Epithelial cell of proximal tubule (primary cell): ENCODE measurements around the gene AEN. TPM values are rescaled to one million over a fixed set of nuclear protein-coding genes. Genes with fewer than 3 reads are reported as not detected.

Source experiments
- DNase-seq: peaks from one replicate; pipeline ENCODE4 v3.0.0-alpha.2; 2011; ENCODE audit warnings: low read depth
- H3K4me3 ChIP-seq: 2 replicates; pipeline ENCODE4 v1.5.1; 2011; ENCODE audit warnings: low read depth, mild to moderate bottlenecking, low read length
- total RNA-seq: library from RNA; depleted of rRNA; stranded (reverse); fragments of >200 nt; gene quantifications from 2 replicates; pipeline ENCODE4 v1.2.3, GENCODE V29; 2015
- TF ChIP-seq, protein P1 (sequence below): conservative IDR thresholded peaks from 2 replicates; pipeline ENCODE4 v1.5.1; 2012; ENCODE audit warnings: low read depth, mild to moderate bottlenecking, low read length

AEN gene
- total RNA-seq, 1 donor from 2014 or later = 58.8 TPM

DNA sequence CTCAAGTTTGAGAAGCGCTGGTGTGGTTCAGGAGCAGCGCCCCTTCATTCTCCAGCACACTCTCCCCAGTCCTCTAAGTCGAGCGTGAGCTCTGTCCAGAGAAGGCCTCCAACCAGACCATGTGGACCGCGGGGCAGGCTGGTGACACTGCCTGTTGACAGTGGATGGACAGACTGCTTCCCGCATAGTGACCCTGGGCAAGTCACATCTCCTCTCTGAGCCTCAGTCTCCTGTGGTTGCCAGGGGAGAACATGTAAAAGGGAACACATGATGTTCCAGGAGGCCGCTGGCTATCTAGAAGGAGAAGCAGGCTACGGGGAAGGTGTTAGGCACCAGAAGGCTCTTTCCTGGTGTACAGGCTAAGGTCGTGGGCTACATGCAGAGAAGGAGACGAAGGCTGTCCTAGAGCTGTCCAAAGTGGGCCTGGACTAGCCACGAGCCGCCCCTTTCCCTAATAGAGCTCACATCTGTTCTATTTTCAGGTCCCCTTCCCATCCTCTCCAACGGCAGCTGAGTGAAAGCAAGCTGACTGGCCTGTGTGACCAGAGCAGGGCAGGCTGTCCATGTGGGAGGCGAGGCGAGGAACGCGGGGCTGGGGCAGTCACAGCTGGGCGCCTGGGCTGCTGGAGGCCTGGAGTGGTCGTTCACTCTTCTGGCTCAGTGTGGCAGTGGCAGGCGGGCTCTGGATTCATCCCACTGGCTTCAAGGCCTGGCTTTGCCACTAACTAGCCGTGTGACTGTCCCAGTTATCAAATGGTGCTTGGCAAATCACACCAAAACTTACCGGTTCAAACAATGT, 28.8 kb downstream of the AEN start:
- TF ChIP-seq, protein P1, sequence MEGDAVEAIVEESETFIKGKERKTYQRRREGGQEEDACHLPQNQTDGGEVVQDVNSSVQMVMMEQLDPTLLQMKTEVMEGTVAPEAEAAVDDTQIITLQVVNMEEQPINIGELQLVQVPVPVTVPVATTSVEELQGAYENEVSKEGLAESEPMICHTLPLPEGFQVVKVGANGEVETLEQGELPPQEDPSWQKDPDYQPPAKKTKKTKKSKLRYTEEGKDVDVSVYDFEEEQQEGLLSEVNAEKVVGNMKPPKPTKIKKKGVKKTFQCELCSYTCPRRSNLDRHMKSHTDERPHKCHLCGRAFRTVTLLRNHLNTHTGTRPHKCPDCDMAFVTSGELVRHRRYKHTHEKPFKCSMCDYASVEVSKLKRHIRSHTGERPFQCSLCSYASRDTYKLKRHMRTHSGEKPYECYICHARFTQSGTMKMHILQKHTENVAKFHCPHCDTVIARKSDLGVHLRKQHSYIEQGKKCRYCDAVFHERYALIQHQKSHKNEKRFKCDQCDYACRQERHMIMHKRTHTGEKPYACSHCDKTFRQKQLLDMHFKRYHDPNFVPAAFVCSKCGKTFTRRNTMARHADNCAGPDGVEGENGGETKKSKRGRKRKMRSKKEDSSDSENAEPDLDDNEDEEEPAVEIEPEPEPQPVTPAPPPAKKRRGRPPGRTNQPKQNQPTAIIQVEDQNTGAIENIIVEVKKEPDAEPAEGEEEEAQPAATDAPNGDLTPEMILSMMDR = no peak
- H3K4me3 ChIP-seq = no peak overlapping the region
- no peak for DNase-seq

DNA sequence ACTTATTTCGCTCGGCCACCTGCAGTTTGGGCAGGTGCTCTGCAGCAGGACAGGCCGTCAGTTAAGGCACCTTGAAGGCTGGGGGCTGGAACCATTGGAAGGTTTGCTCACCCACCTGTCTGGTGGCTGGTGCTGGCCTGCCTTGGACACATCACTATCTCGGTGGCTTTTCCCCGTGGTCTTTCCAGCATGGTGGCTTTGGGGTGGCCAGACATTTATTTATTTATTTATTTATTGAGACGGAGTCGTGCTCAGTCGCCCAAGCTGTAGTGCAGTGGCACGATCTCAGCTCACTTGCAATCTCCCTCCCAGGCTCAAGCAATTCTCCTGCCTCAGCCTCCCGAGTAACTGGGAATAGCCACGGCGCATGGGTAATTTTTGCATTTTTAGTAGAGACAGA, 29.4 kb downstream of the AEN start:
- TF ChIP-seq, protein P1 = no peak

DNA sequence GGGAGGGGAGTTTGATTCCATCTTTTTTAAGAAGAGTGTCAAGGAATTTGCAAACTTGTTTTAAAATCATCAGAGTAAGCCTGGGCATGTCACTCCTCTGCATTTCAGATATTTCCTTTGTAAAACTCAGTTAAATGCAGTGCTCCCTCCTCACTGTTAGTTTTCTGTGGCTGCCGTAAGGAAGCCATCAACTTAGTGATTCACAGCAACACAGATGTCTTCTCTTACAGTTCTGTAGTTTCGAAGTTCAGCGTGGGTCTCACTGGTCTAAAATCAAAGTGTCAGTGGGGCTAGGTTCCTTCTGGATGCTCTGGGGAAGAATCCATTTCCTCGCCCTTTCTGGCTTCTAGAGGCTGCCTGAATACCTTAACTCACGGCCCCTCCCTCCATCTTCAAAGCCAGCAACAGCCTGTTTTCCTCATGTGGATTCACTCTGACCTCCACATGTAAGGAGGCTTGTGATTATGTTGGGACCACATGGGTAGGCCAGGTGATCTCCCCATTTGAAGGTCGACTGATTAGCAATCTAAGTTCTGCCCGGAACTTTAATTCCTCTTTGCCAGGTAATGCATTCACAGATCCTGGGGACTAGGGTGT, 30.1 kb downstream of the AEN start:
- no peak for DNase-seq
- TF ChIP-seq, protein P1 = no peak
- no peak overlapping the region for H3K4me3 ChIP-seq

More for the DNA sequence above, 29.4 kb downstream of the AEN start:
- no peak overlapping the region for H3K4me3 ChIP-seq
- DNase-seq = no peak

DNA sequence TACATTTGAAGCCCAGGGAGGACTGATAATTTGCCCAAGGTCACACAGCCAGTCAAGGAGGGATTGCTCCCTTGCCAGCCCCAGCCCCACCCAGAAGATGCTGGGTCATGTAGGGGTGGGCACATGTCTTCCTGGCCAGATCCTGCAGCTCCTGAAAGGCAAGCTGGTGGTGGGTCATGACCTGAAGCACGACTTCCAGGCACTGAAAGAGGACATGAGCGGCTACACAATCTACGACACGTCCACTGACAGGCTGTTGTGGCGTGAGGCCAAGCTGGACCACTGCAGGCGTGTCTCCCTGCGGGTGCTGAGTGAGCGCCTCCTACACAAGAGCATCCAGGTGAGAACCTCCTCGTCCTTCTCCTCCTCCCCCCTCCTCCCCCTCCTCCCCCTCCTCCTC, 30.8 kb downstream of the AEN start:
- TF ChIP-seq, protein P1 = no peak
- DNase-seq = no peak

DNA sequence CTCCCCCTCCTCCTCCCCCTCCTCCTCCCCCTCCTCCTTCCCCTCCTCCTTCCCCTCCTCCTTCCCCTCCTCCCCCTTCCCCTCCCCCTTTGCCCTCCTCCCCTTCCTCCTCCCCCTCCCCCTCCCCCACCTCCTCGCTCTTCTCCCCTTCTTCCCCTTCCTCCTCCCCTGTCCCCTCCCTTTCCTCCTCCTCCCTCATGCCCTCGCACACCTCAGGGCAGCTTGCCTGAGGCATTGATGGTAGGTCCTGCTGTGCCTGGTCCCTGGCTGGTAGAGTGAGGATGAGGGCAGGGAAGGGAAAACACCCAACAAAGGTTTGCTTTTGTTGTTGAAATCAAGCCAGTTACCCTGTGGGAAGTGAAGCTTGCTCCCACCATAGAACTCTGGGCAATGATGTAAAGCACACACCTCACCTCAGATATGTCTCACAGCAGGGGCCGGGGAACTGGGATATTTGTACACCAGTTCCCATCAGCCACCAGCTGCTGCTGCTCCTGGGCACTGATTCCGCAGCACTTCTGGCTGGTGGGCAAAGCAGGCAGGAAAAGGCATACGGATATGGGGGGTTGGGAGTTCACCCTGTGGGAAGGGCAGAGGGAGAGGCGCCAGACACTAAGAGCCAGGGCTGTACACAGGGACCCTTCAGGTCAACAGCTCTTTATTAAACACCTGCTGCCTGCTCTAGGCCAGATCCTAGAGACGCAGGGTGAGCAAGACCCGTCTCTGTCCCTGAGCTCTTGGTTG, 31.5 kb downstream of the AEN start:
- DNase-seq = no peak
- TF ChIP-seq, protein P1 = no peak
- no peak overlapping the region for H3K4me3 ChIP-seq

More for the DNA sequence above, 30.8 kb downstream of the AEN start:
- H3K4me3 ChIP-seq = no peak overlapping the region

DNA sequence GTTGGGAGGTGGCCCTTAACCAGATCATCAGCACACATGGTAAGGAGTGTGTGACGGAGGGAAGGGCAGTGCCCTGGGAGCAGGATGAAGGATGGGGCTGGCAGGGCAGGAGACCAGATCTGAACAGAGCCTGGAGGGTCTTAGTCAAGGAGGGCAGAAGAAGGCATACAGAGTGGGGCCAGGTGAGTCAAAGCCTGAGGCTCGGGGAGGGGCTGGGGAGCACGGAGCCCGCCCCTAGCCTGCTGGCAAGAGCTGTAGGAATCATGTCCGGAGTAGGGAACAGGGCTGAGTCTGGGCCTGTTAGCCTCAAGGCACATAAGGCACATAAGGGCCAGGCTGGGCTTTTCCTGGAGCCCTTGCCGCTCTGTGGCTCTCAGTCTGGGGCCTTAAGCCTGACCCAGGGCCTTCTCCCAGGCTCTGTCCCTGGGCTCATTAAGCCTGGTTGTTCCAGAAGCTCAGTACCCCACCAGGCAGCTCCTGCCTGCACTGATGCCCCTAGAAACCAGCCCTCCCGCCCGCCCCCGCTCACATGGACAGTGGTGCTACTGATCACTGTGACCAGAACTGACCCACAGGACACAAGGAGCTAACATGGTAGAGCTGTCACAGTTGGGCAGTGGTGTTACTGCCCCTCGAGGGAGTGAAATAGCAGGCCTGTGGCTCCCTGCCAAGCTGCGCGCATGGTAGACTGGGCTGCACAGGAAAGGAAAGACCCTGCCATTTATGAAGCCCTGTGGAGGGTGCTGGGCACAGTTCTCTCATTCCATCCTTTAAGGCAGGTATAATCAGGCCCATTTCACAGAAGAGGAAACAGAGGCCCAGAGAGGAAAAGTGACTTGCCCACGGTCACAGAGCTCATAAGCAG, 32.3 kb downstream of the AEN start:
- DNase-seq = no peak
- TF ChIP-seq, protein P1 = no peak
- H3K4me3 ChIP-seq = no peak overlapping the region
